H1 (cell line): ENCODE data around the gene GAMT. TPM values are rescaled to one million over a fixed set of nuclear protein-coding genes. Genes with fewer than 3 reads are reported as not detected.

Experiments
- CTCF ChIA-PET: fragments of 300-600 bp; sonication (Branson Sonifier 250); formaldehyde crosslinking; loops from one replicate; lab custom pipeline; 2021; ENCODE audit not compliant: partially characterized antibody; lab: Charles Lee
- POLR2A ChIA-PET: fragments of 300-600 bp; sonication (Branson Sonifier 250); formaldehyde crosslinking; loops from one replicate; lab custom pipeline; 2021; ENCODE audit warnings: inconsistent platforms; ENCODE audit not compliant: partially characterized antibody; lab: Charles Lee
- DNase-seq, 2 experiments: peaks; one replicate each; pipeline versions ENCODE4 v3.0.0 to v3.0.0-alpha.2; 2010 to 2022; ENCODE audit warnings: low spot score in 2 of 2, low read depth in 1 of 2, mixed read lengths in 1 of 2
- FAIRE-seq: peaks from 2 replicates; lab custom pipeline; 2011; peaks lifted over from hg19 to GRCh38; lab: Jason Lieb, UNC
- H2AFZ ChIP-seq: 2 replicates; pipeline ENCODE4 v1.8.1; 2012; ENCODE audit warnings: low read length, inconsistent platforms
- H2AK5ac ChIP-seq: 2 replicates; pipeline ENCODE4 v1.6.1; 2013; ENCODE audit warnings: low read depth, low read length
- H2BK120ac ChIP-seq: replicated peaks from 2 replicates; pipeline ENCODE3; 2013; ENCODE audit warnings: low read depth, low read length, inconsistent platforms
- H2BK12ac ChIP-seq: 2 replicates; pipeline ENCODE4 v1.6.1; 2013; ENCODE audit warnings: low read depth, low read length
- H2BK15ac ChIP-seq: 2 replicates; pipeline ENCODE4 v1.6.1; 2013; ENCODE audit warnings: low read length
- H2BK20ac ChIP-seq: 2 replicates; pipeline ENCODE4 v1.6.1; 2013; ENCODE audit warnings: low read length
- H2BK5ac ChIP-seq: 2 replicates; pipeline ENCODE4 v1.6.1; 2013; ENCODE audit warnings: low read depth, low read length
- H3K14ac ChIP-seq: 2 replicates; pipeline ENCODE4 v1.6.1; 2013; ENCODE audit warnings: inconsistent platforms; ENCODE audit not compliant: insufficient read length
- H3K18ac ChIP-seq: 2 replicates; pipeline ENCODE4 v1.6.1; 2013; ENCODE audit warnings: low read length; ENCODE audit errors: extremely low read depth
- H3K23ac ChIP-seq: 2 replicates; pipeline ENCODE4 v1.6.1; 2013; ENCODE audit warnings: inconsistent platforms; ENCODE audit not compliant: insufficient read length
- H3K23me2 ChIP-seq: 2 replicates; pipeline ENCODE4 v1.6.1; 2013; ENCODE audit warnings: low read depth, low read length
- H3K27ac ChIP-seq: 2 replicates; pipeline ENCODE4 v1.6.1; 2011; ENCODE audit warnings: low read depth, low read length, inconsistent platforms
- H3K27me3 ChIP-seq, 4 experiments: replicated peaks in 1 of 4; 1 replicate in 1 of 4; 2 replicates in 3 of 4; pipeline versions ENCODE4 v1.6.1 to v1.8.1; 2011 to 2013; ENCODE audit warnings: low read length in 3 of 4, mild to moderate bottlenecking in 3 of 4, inconsistent platforms in 2 of 4, mixed read lengths in 2 of 4, moderate library complexity in 1 of 4; ENCODE audit not compliant: control insufficient read depth in 3 of 4, insufficient read depth in 3 of 4; ENCODE audit errors: extremely low read depth in 1 of 4
- H3K36me3 ChIP-seq, 4 experiments: 2 replicates each; pipeline versions ENCODE4 v1.6.1 to v1.8.1; 2011 to 2013; ENCODE audit warnings: mild to moderate bottlenecking in 4 of 4, low read length in 3 of 4, moderate library complexity in 2 of 4, control low read depth in 1 of 4, inconsistent platforms in 1 of 4; ENCODE audit not compliant: insufficient read depth in 4 of 4, control insufficient read depth in 2 of 4
- H3K4ac ChIP-seq: replicated peaks from 2 replicates; pipeline ENCODE3; 2013; ENCODE audit warnings: low read length, low read depth, mixed read lengths, inconsistent platforms; ENCODE audit not compliant: insufficient read length
- H3K4me1 ChIP-seq, 4 experiments: replicated peaks in 1 of 4; 1 replicate in 1 of 4; 2 replicates in 3 of 4; pipeline versions ENCODE4 v1.6.1 to v1.8.1; 2011 to 2013; ENCODE audit warnings: low read length in 3 of 4, inconsistent platforms in 2 of 4, mixed read lengths in 1 of 4; ENCODE audit not compliant: insufficient read depth in 4 of 4, control insufficient read depth in 3 of 4
- H3K4me2 ChIP-seq, 2 experiments: 2 replicates each; pipeline versions ENCODE4 v1.6.1 to v1.8.1; 2011 to 2013; ENCODE audit warnings: low read depth in 2 of 2, low read length in 2 of 2, control low read depth in 1 of 2, inconsistent platforms in 1 of 2, mild to moderate bottlenecking in 1 of 2; ENCODE audit not compliant: insufficient read depth in 1 of 2
- H3K4me3 ChIP-seq, 4 experiments: fragments of 200-600, 300-600 bp in 1 of 4; sonication (generic), shearing (Covaris generic), sonication (Bioruptor Twin) in 1 of 4; 2 replicates each; pipeline versions ENCODE4 v1.5.1 to v1.8.1; 2011 to 2016; ENCODE audit warnings: low read length in 4 of 4, low read depth in 3 of 4, control low read depth in 2 of 4, inconsistent platforms in 2 of 4, mild to moderate bottlenecking in 2 of 4, mixed read lengths in 1 of 4, moderate library complexity in 1 of 4; ENCODE audit not compliant: insufficient read depth in 2 of 4; ENCODE audit errors: extremely low read depth in 1 of 4
- H3K56ac ChIP-seq: replicated peaks from 2 replicates; pipeline ENCODE3; 2013; ENCODE audit warnings: low read depth, mild to moderate bottlenecking, mixed read lengths, low read length, inconsistent platforms; ENCODE audit not compliant: insufficient read length
- H3K79me1 ChIP-seq: 2 replicates; pipeline ENCODE4 v1.6.1; 2013; ENCODE audit warnings: low read depth, low read length, control low read depth
- H3K79me2 ChIP-seq, 2 experiments: 2 replicates each; pipeline versions ENCODE4 v1.6.1 to v1.8.1; 2012 to 2013; ENCODE audit warnings: low read length in 2 of 2, mild to moderate bottlenecking in 2 of 2, inconsistent platforms in 1 of 2; ENCODE audit not compliant: insufficient read depth in 2 of 2, control insufficient read depth in 1 of 2
- H3K9ac ChIP-seq, 4 experiments: replicated peaks in 1 of 4; 1 replicate in 1 of 4; 2 replicates in 3 of 4; pipeline versions ENCODE4 v1.6.1 to v1.8.1; 2011 to 2013; ENCODE audit warnings: low read depth in 3 of 4, low read length in 3 of 4, control low read depth in 2 of 4, mild to moderate bottlenecking in 2 of 4, moderate library complexity in 2 of 4, inconsistent platforms in 1 of 4; ENCODE audit errors: extremely low read depth in 1 of 4
- H3K9me3 ChIP-seq, 2 experiments: 2 replicates each; pipeline versions ENCODE4 v1.6.1 to v1.8.1; 2012 to 2013; ENCODE audit warnings: mild to moderate bottlenecking in 2 of 2, moderate library complexity in 2 of 2, control low read depth in 1 of 2, inconsistent platforms in 1 of 2, low read depth in 1 of 2, low read length in 1 of 2, mixed read lengths in 1 of 2; ENCODE audit not compliant: insufficient read depth in 2 of 2
- H4K20me1 ChIP-seq, 2 experiments: replicated peaks in 1 of 2; 2 replicates each; pipeline versions ENCODE3 to v1.8.1; 2011 to 2013; ENCODE audit warnings: inconsistent platforms in 2 of 2, low read length in 2 of 2, mild to moderate bottlenecking in 1 of 2; ENCODE audit not compliant: insufficient read depth in 2 of 2, control insufficient read depth in 1 of 2
- H4K5ac ChIP-seq: 2 replicates; pipeline ENCODE4 v1.6.1; 2013; ENCODE audit warnings: low read length, low read depth, mixed read lengths, inconsistent platforms; ENCODE audit not compliant: insufficient read length
- H4K8ac ChIP-seq: 2 replicates; pipeline ENCODE4 v1.8.0; 2013; ENCODE audit warnings: mild to moderate bottlenecking, moderate library complexity, low read length, inconsistent platforms; ENCODE audit not compliant: insufficient read depth; ENCODE audit errors: extremely low read depth
- H4K91ac ChIP-seq: replicated peaks from 2 replicates; pipeline ENCODE3; 2013; ENCODE audit warnings: low read length, mixed read lengths, inconsistent platforms; ENCODE audit not compliant: insufficient read length
- ATF3 ChIP-seq: IDR thresholded peaks from 2 replicates; pipeline ENCODE4 v1.6.1; 2011; ENCODE audit warnings: low read depth, mild to moderate bottlenecking, low read length; ENCODE audit not compliant: insufficient read depth
- CBX5 ChIP-seq: fragments of 300-800, 300-1000 bp; sonication (generic); IDR thresholded peaks from 2 replicates; pipeline ENCODE4 v1.7.1; 2016; ENCODE audit warnings: antibody characterized with exemption, low read length, low read depth
- CHD1 ChIP-seq: IDR thresholded peaks from 2 replicates; pipeline ENCODE4 v1.6.1; 2012; ENCODE audit warnings: low read depth, low read length, improper control_type of control experiment
- CTBP2 ChIP-seq: IDR thresholded peaks from 2 replicates; pipeline ENCODE4 v1.7.0; 2011; ENCODE audit warnings: borderline replicate concordance, mild to moderate bottlenecking, moderate library complexity, mixed read lengths, low read length; ENCODE audit not compliant: insufficient read depth, insufficient read length
- GTF2F1 ChIP-seq: IDR thresholded peaks from 2 replicates; pipeline ENCODE4 v1.6.1; 2012; ENCODE audit warnings: low read depth, low read length, improper control_type of control experiment, borderline replicate concordance
- NANOG ChIP-seq: IDR thresholded peaks from 2 replicates; pipeline ENCODE4 v1.6.1; 2011; ENCODE audit warnings: low read length, low read depth, mild to moderate bottlenecking, inconsistent platforms; ENCODE audit not compliant: insufficient read depth, poor library complexity, severe bottlenecking
- NRF1 ChIP-seq: IDR thresholded peaks from 2 replicates; pipeline ENCODE4 v1.6.1; 2011; ENCODE audit warnings: mild to moderate bottlenecking, low read depth, low read length, improper control_type of control experiment
- PHF8 ChIP-seq: fragments of 200-600 bp; sonication (generic); conservative IDR thresholded peaks from 2 replicates; pipeline ENCODE4 v1.7.1; 2012; ENCODE audit warnings: low read depth, mild to moderate bottlenecking, inconsistent platforms, low read length, moderate library complexity
- RFX5 ChIP-seq: IDR thresholded peaks from 2 replicates; pipeline ENCODE4 v1.6.1; 2011; ENCODE audit warnings: low read depth, low read length, improper control_type of control experiment, borderline replicate concordance
- SAP30 ChIP-seq: fragments of 300-600 bp; sonication (generic); IDR thresholded peaks from 2 replicates; pipeline ENCODE4 v1.7.1; 2012; ENCODE audit warnings: low read length, moderate library complexity, mild to moderate bottlenecking, inconsistent platforms; ENCODE audit not compliant: insufficient read depth, insufficient replicate concordance
- SIRT6 ChIP-seq: IDR thresholded peaks from one replicate; pipeline ENCODE4 v1.7.1; 2012; ENCODE audit warnings: low read length, inconsistent platforms
- SP4 ChIP-seq: IDR thresholded peaks from 2 replicates; pipeline ENCODE4 v1.6.1; 2012; ENCODE audit warnings: low read length, inconsistent platforms
- WGBS, 2 experiments: shearing (Covaris generic) in 1 of 2; methylation state at CpG; one replicate each; pipeline versions ENCODE4 v1.1.6 to v1.1.7; 2013 to 2015; ENCODE audit warnings: low lambda C conversion rate in 2 of 2, mixed read lengths in 2 of 2, inconsistent platforms in 1 of 2, low coverage in 1 of 2, missing lambda C conversion rate in 1 of 2; ENCODE audit not compliant: insufficient replicate concordance in 2 of 2, insufficient coverage in 1 of 2, insufficient read length in 1 of 2; ENCODE audit errors: extremely low coverage in 1 of 2, missing lambda C conversion rate in 1 of 2; 5-methylcytosine and 5-hydroxymethylcytosine counted together
- polyA plus RNA-seq, 7 experiments: library from polyadenylated mRNA; depleted of rRNA in 3 of 7; stranded (reverse) in 5 of 7; unstranded in 2 of 7; fragments of >200 nt in 5 of 7; fragments of 200-250 nt in 2 of 7; gene quantifications; 1 replicate in 5 of 7; 2 replicates in 1 of 7; 4 replicates in 1 of 7; pipeline versions ENCODE4 v1.2.1 to v1.2.3, GENCODE V29; 2011 to 2013; ENCODE audit warnings: missing spikeins in 2 of 7, mixed read lengths in 2 of 7
- total RNA-seq: library from RNA; stranded (reverse); fragmentation: NEBNext Ultra II Directional; extraction: Animal tissue kit (Norgen Biotek cat#: 25700); gene quantifications from 2 replicates; pipeline ENCODE4 v1.2.1, GENCODE V29; 2021

The GAMT gene
- total and polyA plus RNA-seq, 2 of the 8 experiments (the other 6 are each of a cell fraction or from before 2014, with no cell fraction given) = 17.2 to 35.6 TPM

DNA sequence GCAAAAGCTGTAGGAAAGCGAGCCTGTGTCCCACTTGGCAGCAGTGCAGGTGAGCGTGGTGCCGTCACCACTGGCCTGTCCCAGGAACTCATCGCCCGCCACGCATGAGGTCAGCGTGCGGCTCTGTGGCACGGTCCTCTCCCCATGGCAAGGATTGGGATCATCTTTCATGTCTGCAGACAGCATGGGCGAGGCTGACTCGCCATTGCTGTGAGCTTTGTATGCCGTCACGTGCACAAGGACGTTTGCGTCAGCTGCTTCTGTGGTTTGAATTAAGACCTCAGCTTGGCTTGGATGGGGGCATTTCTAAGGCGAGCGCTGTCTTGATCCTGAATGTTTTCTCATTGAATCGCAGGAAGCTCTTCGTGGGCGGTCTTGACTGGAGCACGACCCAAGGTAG lies 15.8 kb upstream of the GAMT start:
- peaks cover 22 to 47% (median 35%) of the 10 kb centered on the region in 4 experiments for H3K36me3 ChIP-seq
- no peak for TF ChIP-seq NRF1
- TF ChIP-seq SP4 = no peak
- TF ChIP-seq NANOG = no peak
- no peak for TF ChIP-seq RFX5
- TF ChIP-seq SIRT6 = no peak
- TF ChIP-seq ATF3 = no peak
- no peak for TF ChIP-seq GTF2F1
- no peak for TF ChIP-seq SAP30
- no peak for TF ChIP-seq CTBP2
- no peak for TF ChIP-seq CHD1
- TF ChIP-seq CBX5 = no peak
- TF ChIP-seq PHF8 = no peak

More for the DNA sequence above, 15.8 kb upstream of the GAMT start:
- Histone ChIP-seq H2BK5ac (peak overlapping the region; percentile 7; the same call in 1 of the 2 replicates), H4K5ac (no peak overlapping the region), H3K4me2 (peak overlapping the region in 1 of 2 experiments; percentile 8; a peak in 1 of 4 replicates), H3K79me1 (peaks cover 29% of the 10 kb centered on the region), H3K79me2 (peaks cover 41 to 94% of the 10 kb centered on the region in 2 experiments), H2BK20ac (no peak overlapping the region), H2BK12ac (peak overlapping the region; percentile 35; the same call in 1 of the 2 replicates), H3K27me3 (no peaks in the 10 kb centered on the region), H3K4me3 (no peak overlapping the region), H3K18ac (no peak overlapping the region), H4K8ac (no peak overlapping the region), H2AK5ac (no peak overlapping the region), H2BK120ac (no peak overlapping the region), H3K23me2 (peaks cover 2% of the 10 kb centered on the region; the same call in 1 of the 2 replicates), H3K56ac (no peak overlapping the region), H3K9ac (peak overlapping the region in 1 of 4 experiments; percentile 34; a peak in 2 of 7 replicates), H4K91ac (no peak overlapping the region), H3K4me1 (peaks cover 8 to 27% (median 17%) of the 10 kb centered on the region in 4 experiments), H3K14ac (no peak overlapping the region), H2AFZ (no peak overlapping the region), H2BK15ac (no peak overlapping the region), H3K4ac (no peak overlapping the region), H3K27ac (0 out of 2 replicates have a peak overlapping the region, but pooled peaks have one; percentile 8), H3K9me3 (no peaks in the 10 kb centered on the region), H3K23ac (no peak overlapping the region), H4K20me1 (peaks cover 56 to 60% of the 10 kb centered on the region in 2 experiments)
- no peak for FAIRE-seq
- no peak for DNase-seq
- POLR2A ChIA-PET = interaction anchor here (0.6 to 2.4 kb wide), 11 partner anchors 8 to 464 kb away, joined by 3 to 9 read pairs (median 4); no protein-coding TSS in a partner anchor
- 92% methylated on average over 21 of the region's 21 CpGs; no CpG with 5 or more reads in 1 of the 2 experiments for WGBS, 2 experiments
- CTCF ChIA-PET = interaction anchor here (1.2 to 1.3 kb wide), 2 partner anchors 12 to 18 kb away, joined by 3 read pairs; no protein-coding TSS in a partner anchor
